ENCODE results near the gene NXN.

DNA sequence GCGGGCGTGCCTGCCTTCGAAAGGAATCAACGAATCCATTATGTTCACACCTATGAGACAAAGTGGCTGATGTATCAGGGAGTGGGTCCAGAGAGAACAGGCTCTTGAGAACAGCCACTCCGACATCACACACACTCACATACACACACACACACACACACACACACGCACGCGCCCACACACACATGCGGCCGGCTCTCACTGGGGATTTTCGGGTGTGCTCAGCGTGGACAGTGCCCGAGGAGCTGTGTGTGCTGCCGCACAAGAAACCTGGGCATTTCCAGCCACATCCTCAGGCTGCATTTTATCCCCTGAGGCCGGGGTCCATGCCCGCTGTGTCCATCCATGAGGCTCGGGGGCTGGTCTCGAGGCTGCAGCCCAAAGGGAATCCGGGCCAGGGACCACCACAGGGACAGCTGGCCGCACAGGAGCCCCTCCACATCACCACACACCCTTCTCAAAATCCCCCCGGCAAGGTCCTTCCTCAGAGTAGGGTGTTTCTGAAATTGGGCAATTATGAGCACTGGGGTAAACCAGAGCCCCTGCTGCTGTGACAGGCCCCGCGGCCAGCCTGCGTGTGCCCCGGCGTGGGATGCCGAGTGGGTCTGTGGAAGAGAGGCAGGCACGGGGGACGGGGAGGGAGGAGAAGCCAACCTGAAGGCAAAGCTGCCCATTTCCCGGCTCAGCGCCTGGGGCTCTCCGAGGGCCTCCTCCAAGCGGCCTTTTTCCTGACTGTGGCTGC is 172.6 kb downstream of the NXN start:
- TF ChIP-seq, protein P1, sequence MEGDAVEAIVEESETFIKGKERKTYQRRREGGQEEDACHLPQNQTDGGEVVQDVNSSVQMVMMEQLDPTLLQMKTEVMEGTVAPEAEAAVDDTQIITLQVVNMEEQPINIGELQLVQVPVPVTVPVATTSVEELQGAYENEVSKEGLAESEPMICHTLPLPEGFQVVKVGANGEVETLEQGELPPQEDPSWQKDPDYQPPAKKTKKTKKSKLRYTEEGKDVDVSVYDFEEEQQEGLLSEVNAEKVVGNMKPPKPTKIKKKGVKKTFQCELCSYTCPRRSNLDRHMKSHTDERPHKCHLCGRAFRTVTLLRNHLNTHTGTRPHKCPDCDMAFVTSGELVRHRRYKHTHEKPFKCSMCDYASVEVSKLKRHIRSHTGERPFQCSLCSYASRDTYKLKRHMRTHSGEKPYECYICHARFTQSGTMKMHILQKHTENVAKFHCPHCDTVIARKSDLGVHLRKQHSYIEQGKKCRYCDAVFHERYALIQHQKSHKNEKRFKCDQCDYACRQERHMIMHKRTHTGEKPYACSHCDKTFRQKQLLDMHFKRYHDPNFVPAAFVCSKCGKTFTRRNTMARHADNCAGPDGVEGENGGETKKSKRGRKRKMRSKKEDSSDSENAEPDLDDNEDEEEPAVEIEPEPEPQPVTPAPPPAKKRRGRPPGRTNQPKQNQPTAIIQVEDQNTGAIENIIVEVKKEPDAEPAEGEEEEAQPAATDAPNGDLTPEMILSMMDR (conservative IDR thresholded peaks at IDR 0.05; ENCODE audit: low read depth, low read length): no peak
- no peak for TF ChIP-seq EZH2 (IDR thresholded peaks at IDR 0.05; ENCODE audit: low read length, unreplicated experiment)
